ENCODE results near the gene NLRP6.
A peak's percentile ranks its signal among the peaks of the same experiment; 100 is the strongest.

Gene NLRP6

DNA sequence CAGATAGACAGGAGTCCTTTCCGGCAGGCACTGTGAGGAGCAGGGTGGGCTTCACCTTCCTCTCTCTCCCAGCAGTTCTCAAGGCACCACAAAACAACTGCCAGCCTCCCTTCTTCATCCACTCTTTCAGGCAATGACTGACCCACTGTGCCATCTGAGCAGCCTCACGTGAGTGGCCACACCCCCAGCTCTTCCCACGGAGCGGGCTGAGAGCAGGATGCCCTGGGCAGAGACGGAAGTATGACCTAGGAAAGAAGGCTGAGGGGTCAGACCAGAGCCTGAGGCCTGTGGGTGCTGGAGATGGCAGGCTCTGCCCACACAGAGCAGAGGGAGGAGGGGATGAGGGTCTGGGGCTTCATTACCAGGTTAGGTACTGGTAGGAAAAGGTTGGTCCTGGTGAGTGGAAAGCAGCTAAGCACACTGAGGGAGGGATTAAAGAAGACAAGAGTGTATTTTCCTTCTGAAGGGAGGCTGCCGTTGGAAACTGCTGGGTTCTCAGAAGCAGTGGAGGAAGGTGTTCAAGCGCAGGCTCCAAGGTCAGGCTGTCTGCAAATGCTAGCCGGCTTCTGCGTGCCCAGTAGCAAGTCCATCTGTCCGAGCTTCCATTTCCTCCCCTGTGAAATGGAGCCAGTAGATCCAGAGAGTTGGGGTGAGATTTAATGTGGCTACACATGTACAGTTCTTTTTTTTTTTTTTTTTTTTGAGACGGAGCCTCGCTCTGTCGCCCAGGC, 4.6 kb downstream of the NLRP6 start:
- DNase-seq, result no peak

DNA sequence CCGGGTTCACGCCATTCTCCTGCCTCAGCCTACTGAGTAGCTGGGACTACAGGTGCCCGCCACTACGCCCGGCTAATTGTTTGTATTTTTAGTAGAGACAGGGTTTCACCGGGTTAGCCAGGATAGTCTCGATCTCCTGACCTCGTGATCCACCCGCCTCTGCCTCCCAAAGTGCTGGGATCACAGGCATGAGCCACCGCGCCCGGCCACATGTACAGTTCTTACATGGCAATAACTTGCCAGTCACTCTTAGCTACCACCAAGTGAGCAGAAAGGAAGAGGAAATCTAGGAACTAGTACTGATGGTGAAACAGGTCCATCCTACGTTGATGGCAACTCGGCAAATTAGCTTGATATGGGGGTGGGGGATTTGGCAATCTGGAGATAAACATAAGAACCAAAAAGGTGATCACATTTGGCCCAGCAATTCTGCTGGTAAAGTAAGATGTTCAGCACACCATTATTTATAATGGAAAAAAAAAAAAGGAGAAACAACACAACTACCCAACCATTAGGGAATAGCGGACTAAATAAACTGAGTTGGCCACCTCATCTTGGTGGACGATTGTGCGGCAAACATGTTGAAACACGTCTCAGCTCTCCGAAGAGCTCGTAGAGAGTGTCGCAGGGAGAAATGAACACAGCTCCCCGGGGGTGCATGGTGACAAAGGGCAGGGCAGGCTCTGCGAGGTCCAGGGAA, 5.3 kb downstream of the NLRP6 start:
- no peak for DNase-seq

DNA sequence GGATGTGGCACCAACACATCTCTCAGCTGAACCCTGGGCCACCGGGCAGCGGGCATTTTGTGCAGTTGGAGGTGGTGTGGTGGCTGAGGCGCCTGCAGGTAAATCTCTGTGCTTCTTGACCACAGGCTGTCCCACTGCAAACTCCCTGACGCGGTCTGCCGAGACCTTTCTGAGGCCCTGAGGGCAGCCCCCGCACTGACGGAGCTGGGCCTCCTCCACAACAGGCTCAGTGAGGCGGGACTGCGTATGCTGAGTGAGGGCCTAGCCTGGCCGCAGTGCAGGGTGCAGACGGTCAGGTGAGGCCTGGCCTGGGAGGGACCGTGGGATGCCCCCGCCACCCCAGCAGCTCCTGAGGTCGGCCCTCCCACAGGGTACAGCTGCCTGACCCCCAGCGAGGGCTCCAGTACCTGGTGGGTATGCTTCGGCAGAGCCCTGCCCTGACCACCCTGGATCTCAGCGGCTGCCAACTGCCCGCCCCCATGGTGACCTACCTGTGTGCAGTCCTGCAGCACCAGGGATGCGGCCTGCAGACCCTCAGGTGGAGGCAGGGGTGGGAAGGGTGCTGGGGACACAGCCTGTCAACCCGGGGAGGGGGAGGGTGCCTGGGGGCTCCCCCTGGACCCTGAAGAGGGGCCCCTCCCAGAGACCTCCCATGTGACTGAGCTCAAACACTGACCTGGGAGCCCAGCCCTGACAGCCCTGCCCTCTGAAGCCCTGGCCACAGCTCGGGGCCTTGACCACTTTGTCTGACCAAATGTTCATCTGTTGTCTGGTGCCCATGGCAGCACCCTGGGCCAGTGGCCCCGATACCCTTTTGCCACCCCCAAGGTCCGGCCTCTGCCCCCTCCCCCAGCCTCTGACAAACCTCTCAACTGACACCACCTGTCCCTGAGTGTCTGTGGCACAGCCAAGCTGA, 6.2 kb downstream of the NLRP6 start:
- peak; percentile 9 for DNase-seq

DNA sequence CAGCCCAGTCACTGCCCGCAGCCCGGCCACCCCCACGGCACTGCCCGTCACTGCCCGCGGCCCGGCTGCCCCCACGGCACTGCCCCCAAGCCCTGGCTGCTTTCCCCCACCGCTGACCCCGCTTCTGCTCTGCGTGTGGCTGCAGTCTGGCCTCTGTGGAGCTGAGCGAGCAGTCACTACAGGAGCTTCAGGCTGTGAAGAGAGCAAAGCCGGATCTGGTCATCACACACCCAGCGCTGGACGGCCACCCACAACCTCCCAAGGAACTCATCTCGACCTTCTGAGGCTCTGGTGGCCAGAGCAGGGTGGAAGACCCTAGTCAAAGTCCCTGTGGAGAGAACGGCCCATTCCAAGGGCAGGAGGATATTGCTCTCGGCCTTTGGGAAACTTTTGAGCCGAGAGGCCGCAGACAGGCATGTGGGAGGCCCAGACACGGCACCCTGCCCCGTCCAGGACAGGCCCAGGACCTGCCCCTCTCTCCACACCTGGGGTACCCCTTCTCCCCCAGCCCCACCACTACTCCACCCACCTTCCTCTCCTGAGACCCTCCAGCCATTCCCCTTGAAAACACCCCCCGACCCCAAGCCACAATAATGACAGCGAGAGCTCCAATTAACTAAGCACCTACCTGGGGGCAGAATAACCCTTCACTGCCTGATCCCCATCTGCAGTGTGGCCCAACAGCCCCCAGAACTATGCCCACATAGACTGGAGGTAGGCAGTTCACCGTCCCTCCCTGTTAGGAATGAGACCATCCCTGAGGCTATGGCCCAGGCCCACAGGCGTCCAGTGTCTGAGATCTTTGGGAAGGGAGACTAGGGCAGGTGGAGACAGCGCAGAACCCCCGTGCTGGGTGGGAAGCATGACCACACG, 7.0 kb downstream of the NLRP6 start:
- no peak for DNase-seq

DNA sequence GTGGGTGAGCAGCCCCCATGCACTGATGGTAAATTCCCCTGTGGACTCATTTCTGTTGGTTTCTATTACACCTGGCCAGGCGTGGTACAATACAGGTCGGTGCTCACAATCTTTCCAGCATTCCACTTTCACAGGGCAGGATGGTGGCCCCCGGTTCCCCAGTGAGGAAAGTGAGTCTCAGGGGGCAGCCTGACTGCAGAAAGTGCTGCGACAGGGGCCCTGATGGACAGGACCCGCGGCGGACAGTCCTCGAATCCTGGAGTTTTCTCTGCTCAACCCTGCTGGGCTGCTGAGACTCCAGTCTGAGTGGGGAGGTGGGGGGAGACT, 7.7 kb downstream of the NLRP6 start:
- no peak for DNase-seq

DNA sequence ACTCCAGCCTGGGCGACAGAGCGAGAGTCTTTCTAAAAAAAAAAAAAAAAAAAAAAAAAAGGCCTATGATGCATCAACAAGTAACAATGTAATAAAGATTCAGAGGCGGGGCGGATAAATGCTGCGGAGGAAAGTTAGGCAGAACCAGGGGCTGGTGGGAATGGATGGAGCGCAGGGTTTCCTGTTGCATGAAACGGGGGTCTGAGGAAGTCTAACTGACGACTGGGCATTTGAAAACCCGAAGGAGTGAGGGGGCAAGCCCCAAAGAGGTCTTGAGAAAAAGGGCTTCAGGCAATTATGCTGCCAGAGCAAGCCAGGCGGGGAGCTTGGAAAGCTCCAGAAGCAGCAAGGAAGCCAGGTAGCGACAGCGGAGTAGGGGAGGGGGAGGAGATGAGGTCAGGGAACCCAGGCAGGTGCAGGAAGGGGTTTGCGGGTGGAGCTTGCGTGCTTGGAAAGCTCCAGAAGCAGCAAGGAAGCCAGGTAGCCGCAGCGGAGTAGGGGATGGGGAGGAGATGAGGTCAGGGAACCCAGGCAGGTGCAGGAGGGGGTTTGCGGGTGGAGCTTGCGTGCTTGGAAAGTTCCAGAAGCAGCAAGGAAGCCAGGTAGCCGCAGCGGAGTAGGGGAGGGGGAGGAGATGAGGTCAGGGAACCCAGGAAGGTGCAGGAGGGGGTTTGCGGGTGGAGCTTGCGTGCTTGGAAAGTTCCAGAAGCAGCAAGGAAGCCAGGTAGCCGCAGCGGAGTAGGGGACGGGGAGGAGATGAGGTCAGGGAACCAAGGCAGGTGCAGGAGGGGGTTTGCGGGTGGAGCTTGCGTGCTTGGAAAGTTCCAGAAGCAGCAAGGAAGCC, 9.0 kb downstream of the NLRP6 start:
- peak; percentile 77 for DNase-seq

DNA sequence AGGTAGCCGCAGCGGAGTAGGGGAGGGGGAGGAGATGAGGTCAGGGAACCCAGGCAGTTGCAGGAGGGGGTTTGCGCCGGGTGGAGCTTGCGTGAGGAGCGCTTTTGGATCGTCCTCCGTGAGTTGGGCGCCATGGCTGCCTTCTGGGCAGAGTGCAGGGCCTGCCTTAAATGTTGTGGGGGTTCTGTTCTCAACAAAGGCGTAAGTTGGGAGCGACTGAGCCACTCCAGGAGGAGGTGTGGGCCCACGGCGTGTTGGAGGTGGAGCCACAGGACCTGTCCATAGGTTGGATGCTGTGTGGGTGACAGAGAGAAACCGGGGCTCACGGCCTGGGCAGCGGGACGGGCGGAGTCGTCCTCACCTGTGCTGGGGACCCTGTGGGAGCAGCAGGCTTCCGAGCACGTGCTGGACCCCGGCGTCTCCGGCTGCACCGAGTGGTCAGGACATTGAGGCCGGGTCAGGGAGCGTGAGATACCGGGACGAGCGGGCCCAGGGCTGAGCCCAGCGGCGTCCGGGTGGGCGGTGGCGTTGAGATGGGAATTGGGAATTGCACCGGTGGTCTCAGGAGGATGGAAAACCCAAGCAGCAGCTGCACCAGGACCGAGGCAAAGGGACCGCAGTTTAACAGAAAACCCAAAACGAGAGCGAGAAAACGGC, 9.7 kb downstream of the NLRP6 start:
- DNase-seq, result peak; percentile 74

DNA sequence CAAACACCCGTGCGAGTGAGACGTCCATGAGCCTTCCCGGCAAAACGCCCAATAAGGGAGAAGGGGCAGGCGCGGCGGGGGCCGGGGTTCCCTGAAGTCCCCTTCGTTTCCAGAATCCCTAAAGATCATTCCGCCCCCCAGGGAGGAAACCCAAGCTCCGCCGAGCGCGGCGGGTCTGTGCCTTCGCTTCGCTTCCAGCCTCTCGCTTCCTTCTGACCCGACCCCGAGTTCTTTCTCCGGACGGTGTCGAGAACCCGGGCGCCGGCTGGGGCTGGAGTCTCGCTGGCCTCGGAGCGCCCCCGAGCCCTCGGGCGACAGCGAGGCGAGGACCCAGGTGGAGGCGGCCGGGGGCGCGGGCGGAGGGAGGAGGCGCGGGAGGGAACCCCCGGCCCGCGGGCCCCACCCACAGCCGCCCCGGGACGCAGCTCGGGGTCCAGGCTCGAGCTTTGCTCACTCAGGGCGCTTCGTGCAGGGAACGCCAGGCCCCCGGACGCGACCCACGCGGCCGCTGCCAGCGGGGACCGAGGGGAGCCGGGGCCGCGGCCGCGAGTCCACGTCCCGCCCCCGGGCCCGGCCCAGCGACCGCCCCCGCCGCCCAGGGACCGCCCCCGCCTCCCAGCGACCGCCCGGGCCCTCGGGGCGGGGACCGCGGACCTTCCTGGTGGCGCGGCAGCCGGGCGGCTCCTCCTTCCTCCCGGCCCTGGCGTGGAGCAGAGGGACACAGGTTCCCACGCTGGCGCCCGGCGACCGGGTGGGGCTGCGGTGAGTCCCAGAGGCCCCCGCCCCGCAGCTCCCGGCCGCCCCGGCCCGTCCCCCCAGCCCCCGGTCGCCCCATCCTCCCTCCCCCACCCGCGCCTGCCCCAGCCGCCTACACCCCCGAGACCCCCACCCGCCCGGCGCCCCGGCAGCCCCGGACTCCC, 10.5 kb downstream of the NLRP6 start, which contains the start of gene PGGHG:
Gene PGGHG (plus strand): TSS at position 649 of the 920 bp plus-strand sequence. CDS start 691 bp downstream, outside the sequence.
- peak; percentile 58 for DNase-seq

DNA sequence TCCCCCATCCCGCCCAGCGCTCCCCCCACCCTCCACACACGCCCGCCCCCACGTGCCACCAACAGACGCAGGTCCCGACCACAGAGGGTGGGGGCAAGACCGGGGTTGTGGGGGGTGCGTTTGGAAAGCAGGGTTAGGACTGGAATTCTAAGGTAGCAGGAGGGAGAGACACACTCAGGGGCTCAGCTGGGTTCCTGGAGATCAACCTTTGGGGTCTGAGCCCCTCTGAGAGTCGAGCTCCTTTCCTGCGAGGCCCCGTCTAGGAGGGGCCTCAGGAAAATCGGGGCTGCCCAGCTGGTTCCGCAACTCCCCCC, 11.1 kb downstream of the NLRP6 start:
- DNase-seq, result peak; percentile 45

DNA sequence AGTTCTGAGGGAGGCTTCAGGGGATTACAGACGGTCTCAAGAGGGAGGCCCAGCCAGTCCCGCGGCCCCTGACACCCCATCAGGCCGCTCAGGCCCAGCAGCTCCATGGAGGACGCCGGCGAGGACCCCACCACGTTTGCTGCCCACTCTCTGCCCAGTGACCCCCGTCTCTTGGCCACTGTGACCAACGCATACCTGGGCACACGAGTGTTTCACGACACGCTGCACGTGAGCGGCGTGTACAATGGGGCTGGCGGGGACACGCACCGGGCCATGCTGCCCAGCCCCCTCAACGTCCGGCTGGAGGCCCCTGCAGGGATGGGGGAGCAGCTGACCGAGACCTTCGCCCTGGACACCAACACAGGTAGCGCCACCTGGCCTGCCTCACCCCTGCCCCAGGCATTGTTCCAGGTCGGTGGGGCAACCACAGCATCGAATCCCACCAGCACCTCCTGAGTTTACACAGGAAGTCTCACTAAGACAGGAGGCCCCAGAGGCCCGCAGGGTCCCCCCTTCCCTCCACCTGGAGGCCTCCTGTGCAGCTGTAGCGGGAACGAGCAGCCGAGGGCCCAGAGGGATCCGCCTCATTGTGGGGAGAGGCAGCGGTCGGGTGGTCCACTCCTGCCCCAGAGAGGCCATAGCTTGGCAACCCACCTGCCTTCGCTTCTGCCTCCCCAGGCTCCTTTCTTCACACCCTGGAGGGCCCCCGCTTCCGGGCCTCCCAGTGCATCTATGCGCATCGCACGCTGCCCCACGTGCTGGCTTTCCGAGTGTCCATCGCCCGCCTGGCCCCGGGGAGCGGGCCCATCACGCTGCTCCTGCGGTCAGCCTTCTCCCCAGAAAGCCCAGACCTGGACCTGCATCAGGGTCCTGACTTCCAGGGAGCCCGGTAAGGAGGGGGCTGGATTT, 11.8 kb downstream of the NLRP6 start:
- DNase-seq, result peak; percentile 28

DNA sequence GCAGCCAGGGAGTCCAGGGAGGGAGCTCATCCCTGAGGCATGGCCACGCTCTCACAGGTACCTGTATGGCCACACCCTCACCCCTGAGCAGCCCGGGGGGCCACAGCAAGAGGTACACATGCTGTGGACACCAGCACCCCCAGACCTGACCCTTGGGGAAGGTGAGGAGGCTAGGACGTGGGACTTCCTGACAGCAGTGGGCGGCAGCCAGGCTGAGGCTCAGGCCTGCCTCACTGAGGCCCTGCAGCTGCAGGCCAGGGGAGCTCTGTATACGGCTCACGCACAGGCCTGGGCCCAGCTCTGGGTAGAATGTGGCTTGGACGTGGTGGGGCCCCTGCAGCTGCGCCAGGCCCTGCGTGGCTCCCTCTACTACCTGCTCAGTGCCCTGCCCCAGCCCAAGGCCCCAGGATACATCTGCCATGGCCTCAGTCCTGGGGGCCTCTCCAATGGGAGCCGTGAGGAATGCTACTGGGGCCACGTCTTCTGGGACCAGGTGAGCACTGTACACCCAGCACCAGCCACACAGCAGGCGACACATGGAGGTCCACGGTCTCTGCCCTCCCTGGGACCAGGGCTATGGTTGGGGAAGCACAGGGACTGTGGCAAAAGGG, 12.5 kb downstream of the NLRP6 start:
- peak; percentile 27 for DNase-seq

DNA sequence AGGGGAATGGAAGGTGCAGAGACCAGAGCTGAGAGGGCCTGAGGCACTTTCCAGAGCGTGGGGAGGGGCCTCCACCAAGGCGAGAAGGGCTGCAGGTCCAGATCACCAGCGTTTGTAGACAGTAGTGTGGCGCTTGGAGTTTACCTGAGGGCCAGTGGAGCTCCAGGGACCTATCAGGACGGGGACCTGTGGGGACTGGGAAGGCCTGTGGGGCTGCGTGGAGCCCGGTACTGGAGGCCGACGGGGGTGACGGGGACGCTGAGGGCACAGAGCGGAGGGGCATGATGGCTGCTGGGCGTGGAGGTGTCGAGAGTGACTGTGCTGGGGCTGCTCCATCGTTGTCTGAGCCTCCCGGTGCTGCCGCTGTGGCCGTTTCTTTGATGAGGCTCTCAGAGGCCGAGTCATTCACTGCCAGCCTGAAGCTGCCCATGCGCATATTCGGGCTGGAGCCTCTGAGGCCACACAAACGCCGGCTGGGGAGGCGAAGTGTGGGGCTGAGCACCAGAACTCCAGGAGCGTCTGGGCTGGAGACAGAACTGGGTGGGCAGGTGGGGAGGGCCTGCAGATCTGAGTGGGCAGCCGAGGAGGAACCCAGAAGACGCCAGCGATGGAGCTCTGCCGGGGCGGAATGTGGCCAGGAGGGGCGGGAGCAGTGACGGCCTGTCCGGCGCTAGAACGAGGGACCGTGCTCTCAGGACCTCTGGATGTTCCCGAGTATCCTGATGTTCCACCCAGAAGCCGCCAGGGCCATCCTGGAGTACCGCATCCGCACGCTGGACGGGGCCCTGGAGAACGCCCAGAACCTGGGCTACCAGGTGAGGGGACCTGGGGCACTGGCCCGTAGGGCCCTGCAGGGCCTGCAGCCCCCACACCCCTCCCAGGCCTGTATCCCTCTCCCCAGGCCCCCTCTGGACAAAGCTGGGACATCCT, 13.3 kb downstream of the NLRP6 start:
- peak; percentile 30 for DNase-seq

DNA sequence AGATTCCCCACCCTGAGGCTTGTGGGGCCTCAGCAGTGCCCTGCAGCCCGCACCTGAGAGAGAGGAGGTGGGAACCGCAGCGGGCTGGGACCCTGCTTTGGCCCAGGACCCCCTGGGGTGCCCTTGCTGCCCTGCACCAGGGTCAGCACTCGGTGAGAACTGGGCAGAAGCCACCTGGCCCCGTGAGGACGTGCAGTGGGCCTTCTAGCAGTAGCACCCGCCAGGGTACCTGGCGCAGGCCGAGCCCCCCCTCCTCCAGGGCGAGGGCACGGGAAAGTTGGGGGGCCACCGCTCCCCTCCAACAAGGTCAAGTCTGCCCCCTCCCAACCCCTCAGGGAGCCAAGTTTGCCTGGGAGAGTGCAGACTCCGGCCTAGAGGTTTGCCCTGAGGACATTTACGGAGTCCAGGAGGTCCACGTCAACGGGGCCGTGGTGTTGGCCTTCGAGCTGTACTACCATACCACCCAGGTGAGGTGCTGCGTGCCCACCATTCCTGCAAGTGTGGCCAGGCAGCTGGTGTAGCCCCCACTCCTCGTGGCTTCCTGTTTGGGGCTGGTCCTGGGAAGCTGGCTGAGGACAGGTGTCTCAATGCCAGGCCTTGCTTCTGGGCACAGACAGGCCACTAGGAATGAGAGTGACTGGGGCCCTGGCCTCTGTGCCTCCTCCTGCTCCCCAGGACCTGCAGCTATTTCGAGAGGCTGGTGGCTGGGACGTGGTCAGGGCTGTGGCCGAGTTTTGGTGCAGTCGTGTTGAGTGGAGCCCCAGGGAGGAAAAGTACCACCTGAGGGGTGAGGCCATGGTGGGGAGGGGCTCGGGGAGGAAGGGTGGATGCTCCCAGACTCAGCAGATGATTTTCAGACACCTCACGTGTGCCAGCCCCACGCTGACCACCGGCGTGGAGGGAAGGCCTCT, 14.3 kb downstream of the NLRP6 start:
- peak; percentile 16 for DNase-seq

DNA sequence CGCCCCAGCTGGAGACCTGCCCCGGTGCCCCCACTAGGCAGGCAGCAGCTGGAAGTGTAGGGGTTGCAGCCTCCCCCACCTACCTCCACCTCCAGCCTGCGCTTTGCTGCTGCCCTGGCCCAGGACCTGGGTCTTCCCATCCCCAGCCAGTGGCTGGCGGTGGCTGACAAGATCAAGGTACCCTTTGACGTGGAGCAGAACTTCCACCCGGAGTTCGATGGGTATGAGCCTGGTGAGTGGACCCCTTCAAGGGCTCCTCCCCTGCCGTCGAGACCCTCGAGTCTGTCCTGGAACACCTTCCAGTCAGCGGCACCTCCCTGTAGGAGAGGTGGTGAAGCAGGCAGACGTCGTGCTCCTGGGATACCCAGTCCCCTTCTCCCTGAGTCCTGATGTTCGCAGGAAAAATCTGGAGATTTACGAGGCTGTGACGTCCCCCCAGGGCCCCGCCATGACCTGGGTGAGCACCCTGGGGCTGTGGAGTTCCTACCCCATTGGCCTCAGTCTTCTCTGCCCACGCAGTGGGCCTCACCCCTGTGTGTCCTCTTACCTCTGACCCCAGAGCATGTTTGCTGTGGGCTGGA, 15.2 kb downstream of the NLRP6 start:
- DNase-seq, result peak; percentile 14

DNA sequence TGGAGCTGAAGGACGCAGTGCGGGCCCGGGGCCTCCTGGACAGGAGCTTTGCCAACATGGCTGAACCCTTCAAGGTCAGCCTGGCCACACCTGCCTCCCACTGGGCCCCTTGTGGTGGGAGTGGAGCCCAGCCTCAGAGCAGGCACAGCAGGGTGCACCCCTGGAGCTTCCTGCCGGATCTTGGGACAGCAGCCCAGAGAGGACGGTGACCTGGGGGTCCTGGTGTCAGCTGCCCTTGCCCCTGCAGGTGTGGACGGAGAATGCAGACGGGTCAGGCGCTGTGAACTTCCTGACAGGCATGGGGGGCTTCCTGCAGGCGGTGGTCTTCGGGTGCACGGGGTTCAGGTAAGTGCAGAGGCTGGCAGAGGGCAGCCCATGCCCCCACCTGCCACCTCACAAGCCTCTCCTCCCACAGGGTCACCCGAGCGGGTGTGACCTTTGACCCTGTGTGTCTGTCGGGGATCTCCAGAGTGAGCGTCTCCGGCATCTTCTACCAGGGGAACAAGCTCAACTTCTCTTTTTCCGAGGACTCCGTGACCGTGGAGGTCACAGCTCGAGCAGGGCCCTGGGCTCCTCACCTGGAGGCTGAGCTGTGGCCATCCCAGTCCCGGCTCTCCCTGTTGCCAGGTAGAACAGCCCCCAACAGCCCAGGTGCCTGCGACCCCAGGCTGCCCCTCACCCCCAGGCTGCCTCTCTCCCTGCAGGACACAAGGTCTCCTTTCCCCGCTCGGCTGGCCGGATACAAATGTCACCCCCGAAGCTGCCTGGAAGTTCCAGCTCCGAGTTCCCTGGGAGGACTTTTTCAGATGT, 15.8 kb downstream of the NLRP6 start:
- DNase-seq, result peak; percentile 13
